Fibroblast of villous mesenchyme (primary cell): ENCODE results near the gene PIGX. TPM values are rescaled to one million over a fixed set of nuclear protein-coding genes. Genes with fewer than 3 reads are reported as not detected.

Experiments used
- DNase-seq: peaks from one replicate; pipeline ENCODE4 v3.0.0-alpha.2; 2010; ENCODE audit warnings: low read depth
- H3K4me3 ChIP-seq: 2 replicates; pipeline ENCODE4 v1.5.1; 2011; ENCODE audit warnings: low read depth, mild to moderate bottlenecking, low read length
- small RNA-seq: library from RNA; depleted of rRNA; stranded (forward); fragments of <200 nt; gene quantifications from one replicate; pipeline ENCODE3, GENCODE V24; 2012
- total RNA-seq: library from RNA; depleted of rRNA; stranded (reverse); fragments of >200 nt; gene quantifications from 2 replicates; pipeline ENCODE4 v1.2.3, GENCODE V29; 2012
- TF ChIP-seq, protein P1 (sequence below): IDR thresholded peaks from 2 replicates; pipeline ENCODE4 v1.5.1; 2012; ENCODE audit warnings: low read depth, mild to moderate bottlenecking, low read length; ENCODE audit not compliant: insufficient read depth

Gene PIGX
- total RNA-seq, 1 donor: 31.1 TPM

DNA sequence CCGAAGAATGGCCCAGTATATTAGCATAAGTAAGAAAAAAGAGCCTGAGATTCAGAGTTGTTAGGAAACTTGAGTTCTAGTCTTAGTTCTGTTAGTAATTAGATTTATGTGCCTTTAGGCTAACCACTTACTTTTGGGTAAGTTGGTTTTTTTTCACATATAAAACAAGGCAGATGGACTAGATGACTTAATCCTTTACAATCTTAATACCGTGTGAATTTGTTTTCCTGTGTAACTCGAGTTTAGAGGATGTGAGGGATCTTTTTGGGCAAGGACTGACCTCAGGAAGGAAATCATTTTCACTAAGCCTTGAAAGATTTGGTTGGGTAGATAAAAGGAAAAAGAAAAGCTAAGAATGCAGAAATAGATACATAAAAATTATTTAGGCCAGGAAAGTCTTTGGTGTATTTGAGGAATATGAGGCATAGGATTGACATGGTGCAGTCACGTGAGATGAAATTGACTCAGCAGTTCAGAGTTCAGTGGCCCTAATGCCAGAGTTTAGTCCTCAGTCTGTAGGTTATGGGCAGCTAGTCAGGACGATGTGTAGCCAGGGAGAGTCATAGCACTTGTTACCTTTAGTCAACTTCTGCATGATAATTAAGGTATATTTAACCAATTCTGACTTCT is 62.1 kb downstream of the PIGX start:
- DNase-seq: peak; percentile 41
- TF ChIP-seq, protein P1, sequence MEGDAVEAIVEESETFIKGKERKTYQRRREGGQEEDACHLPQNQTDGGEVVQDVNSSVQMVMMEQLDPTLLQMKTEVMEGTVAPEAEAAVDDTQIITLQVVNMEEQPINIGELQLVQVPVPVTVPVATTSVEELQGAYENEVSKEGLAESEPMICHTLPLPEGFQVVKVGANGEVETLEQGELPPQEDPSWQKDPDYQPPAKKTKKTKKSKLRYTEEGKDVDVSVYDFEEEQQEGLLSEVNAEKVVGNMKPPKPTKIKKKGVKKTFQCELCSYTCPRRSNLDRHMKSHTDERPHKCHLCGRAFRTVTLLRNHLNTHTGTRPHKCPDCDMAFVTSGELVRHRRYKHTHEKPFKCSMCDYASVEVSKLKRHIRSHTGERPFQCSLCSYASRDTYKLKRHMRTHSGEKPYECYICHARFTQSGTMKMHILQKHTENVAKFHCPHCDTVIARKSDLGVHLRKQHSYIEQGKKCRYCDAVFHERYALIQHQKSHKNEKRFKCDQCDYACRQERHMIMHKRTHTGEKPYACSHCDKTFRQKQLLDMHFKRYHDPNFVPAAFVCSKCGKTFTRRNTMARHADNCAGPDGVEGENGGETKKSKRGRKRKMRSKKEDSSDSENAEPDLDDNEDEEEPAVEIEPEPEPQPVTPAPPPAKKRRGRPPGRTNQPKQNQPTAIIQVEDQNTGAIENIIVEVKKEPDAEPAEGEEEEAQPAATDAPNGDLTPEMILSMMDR: no peak
- no peak overlapping the region for H3K4me3 ChIP-seq

DNA sequence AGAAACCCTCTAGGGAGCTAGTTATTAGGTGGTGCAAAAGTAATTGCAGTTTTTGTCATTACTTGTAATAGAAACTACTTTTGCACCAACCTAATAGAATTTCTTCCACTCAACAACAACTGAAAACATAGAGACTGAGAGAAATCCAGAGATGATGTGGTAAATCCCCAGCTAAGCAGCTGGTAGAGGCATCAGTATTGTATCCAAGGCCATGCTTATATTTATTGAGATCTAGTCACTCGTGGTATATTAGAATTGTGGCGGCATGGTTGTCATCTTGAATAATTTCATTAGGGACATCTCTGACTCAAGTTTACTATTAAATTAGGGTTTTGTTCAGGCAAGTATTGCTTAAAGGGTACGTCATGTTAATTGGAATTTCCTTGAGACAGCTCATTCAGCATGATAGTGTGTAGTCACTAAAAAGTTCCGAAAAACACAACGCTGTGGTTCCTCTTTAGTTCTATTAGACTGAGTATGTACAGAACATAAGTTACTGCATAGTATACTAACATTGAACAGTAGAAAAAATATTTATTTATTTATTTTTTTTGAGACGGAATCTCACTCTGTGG is 62.8 kb downstream of the PIGX start:
- peak; percentile 27 for DNase-seq
- no peak overlapping the region for H3K4me3 ChIP-seq
- TF ChIP-seq, protein P1: no peak

DNA sequence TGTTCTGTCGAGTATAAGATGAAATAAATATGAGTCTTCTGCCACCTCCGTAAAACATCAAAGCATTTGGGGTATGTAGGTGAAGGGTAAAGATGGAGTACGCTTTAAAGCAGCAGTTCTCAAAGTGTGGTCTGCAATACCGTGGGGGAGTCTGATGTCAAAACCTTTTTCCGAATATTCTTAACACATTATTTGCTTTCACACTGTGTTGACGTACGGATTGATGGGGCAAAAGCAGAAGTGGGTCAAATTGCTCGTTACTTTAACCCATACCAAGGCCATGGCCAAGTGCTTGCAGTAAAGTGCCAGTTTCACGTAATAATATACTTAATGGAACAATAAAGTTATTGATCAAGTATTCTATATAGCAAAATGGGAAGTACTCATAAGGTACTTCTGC is 63.8 kb downstream of the PIGX start:
- H3K4me3 ChIP-seq: no peak overlapping the region

DNA sequence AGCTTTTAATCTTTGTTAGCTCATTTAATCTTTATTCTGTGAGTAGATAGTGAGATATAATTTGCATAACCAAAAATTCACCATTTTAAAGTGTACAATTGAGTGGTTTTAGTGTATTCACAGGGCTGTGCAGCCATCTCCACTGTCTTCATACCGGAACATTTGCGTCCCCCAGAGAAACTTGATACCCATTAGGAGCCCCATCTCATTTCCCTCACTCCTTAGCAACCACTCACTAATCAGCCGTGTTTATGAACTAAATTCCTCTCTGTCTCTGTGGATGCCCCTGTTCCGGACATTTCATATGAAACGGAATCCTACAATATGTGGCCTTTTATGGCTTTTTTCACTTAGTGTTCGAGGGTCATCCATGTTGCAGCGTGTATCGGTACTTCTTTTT is 65.7 kb downstream of the PIGX start:
- no peak for DNase-seq
- H3K4me3 ChIP-seq: no peak overlapping the region
- TF ChIP-seq, protein P1: no peak

More for the DNA sequence above, 63.8 kb downstream of the PIGX start:
- TF ChIP-seq, protein P1: no peak
- DNase-seq: no peak

DNA sequence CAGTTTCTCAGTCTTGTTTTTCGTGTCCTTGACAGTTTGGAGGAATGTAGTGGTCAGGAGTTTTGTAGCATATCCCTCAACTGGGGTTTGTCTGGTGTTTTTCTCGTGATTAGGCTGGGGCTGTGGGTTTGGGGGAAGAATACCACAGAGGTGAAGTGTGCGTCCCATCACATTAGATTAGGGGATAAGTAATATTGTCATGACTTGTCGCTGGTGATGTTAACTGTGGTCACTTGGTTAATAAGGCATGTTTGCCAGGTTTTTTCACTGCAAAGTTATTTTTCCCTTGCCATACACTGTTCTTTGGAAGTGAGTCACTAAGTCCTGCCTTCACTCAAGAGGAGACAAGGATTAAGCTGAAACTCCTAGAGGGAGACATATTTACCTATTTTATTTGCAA is 66.6 kb downstream of the PIGX start:
- no peak overlapping the region for H3K4me3 ChIP-seq
- TF ChIP-seq, protein P1: no peak
- peak; percentile 81 for DNase-seq

DNA sequence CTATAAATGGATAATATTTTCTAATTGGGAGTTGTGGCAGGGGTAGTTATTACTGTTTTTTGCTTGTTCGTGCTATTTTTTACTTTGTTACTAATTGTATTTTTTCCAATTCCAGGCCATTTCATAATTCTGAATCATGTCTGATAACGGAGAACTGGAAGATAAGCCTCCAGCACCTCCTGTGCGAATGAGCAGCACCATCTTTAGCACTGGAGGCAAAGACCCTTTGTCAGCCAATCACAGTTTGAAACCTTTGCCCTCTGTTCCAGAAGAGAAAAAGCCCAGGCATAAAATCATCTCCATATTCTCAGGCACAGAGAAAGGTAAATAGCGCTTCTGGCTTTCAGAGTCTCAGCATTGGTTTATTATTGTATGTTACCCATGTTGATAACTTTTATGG is 70.3 kb downstream of the PIGX start:
- no peak for DNase-seq
- TF ChIP-seq, protein P1: no peak
- H3K4me3 ChIP-seq: no peak overlapping the region

Small RNA genes lying within 50 kb of the gene (small RNA-seq; reads per million reads assigned to genes)
- gene RNU4-89P (not detected), gene RNU6-42P (1.6 reads per million, percentile 39 among the genes with 10 or more reads in this experiment), gene RNU6-646P (not detected)

Other genes starting within 250 kb of the PIGX start
- gene RNF168, start 208.6 kb upstream of the PIGX start, total RNA-seq: 17.1 and 22.5 TPM in 2 replicates
- gene SMCO1, start 197.0 kb upstream of the PIGX start, total RNA-seq: under 0.01 TPM in 1 of 2 replicates, not detected in the other
- 5.5 and 6.9 TPM in 2 replicates for gene WDR53, start 143.8 kb upstream of the PIGX start, total RNA-seq
- gene FBXO45, start 143.7 kb upstream of the PIGX start, total RNA-seq: 9.3 and 12.5 TPM in 2 replicates
- under 0.01 and 0.32 TPM in 2 replicates for gene NRROS, start 72.7 kb upstream of the PIGX start, total RNA-seq
- 1.6 and 5.2 TPM in 2 replicates for gene CEP19, start 127 bp upstream of the PIGX start, total RNA-seq
- gene PAK2, start 27.5 kb downstream of the PIGX start, total RNA-seq: 34.5 and 57.0 TPM in 2 replicates
- 41.2 and 63.9 TPM in 2 replicates for gene SENP5, start 155.5 kb downstream of the PIGX start, total RNA-seq
- 41.2 and 57.9 TPM in 2 replicates for gene NCBP2, start 230.2 kb downstream of the PIGX start, total RNA-seq